CD14-positive monocyte (primary cell): Measurements from ENCODE around the gene TNIP1. TPM values are rescaled to one million over a fixed set of nuclear protein-coding genes. Genes with fewer than 3 reads are reported as not detected.
A peak's percentile ranks its signal among the peaks of the same experiment; 100 is the strongest.

Experiments used
- DNase-seq, 3 donors: peaks; one replicate each; pipeline ENCODE4 v3.0.0-alpha.2; 2011 to 2022
- H2AFZ ChIP-seq: 2 replicates; pipeline ENCODE4 v1.6.0; 2012; ENCODE audit warnings: mild to moderate bottlenecking, low read depth, low read length, inconsistent platforms; ENCODE audit not compliant: insufficient read depth, poor library complexity, severe bottlenecking
- H3K27ac ChIP-seq, 2 donors: 1 replicate in 1 of 2; 2 replicates in 1 of 2; pipeline ENCODE4 v1.5.1; 2012 to 2013; ENCODE audit warnings: low read length in 2 of 2, control low read depth in 1 of 2, inconsistent platforms in 1 of 2, low read depth in 1 of 2, mild to moderate bottlenecking in 1 of 2
- H3K27me3 ChIP-seq, 2 donors: one replicate each; pipeline versions ENCODE4 v1.6.0 to v1.6.1; 2011 to 2013; ENCODE audit warnings: low read length in 2 of 2; ENCODE audit not compliant: control insufficient read depth in 2 of 2, insufficient read depth in 2 of 2
- H3K36me3 ChIP-seq, 2 donors: replicated peaks in 1 of 2; 1 replicate in 1 of 2; 2 replicates in 1 of 2; pipeline versions ENCODE4 v1.5.1 to v1.6.1; 2012 to 2013; ENCODE audit warnings: low read length in 2 of 2, control low read depth in 1 of 2, inconsistent platforms in 1 of 2, mild to moderate bottlenecking in 1 of 2; ENCODE audit not compliant: insufficient read depth in 2 of 2, control insufficient read depth in 1 of 2
- H3K4me1 ChIP-seq, 2 donors: 1 replicate in 1 of 2; 2 replicates in 1 of 2; pipeline versions ENCODE4 v1.5.1 to v1.6.1; 2012 to 2013; ENCODE audit warnings: low read length in 2 of 2, control low read depth in 1 of 2, inconsistent platforms in 1 of 2, mild to moderate bottlenecking in 1 of 2, moderate library complexity in 1 of 2; ENCODE audit not compliant: insufficient read depth in 2 of 2, control insufficient read depth in 1 of 2
- H3K4me2 ChIP-seq: replicated peaks from 2 replicates; pipeline ENCODE3; 2012; ENCODE audit warnings: low read length, moderate library complexity, mild to moderate bottlenecking; ENCODE audit not compliant: poor library complexity, severe bottlenecking; ENCODE audit errors: extremely low read depth
- H3K4me3 ChIP-seq, 3 experiments: fragments of 200-600 bp in 1 of 3; sonication (generic) in 1 of 3; replicated peaks in 1 of 3; 1 replicate in 2 of 3; 2 replicates in 1 of 3; pipeline ENCODE4 v1.5.1; 2011 to 2013; ENCODE audit warnings: low read length in 3 of 3, mild to moderate bottlenecking in 3 of 3, control low read depth in 2 of 3, low read depth in 2 of 3, inconsistent platforms in 1 of 3, moderate library complexity in 1 of 3
- H3K79me2 ChIP-seq: 2 replicates; pipeline ENCODE4 v1.6.0; 2012; ENCODE audit warnings: mild to moderate bottlenecking, control low read depth, inconsistent platforms, low read length, moderate library complexity; ENCODE audit not compliant: insufficient read depth
- H3K9ac ChIP-seq: 2 replicates; pipeline ENCODE4 v1.6.0; 2017; ENCODE audit warnings: low read length, mild to moderate bottlenecking; ENCODE audit not compliant: insufficient read depth, poor library complexity, severe bottlenecking
- H3K9me3 ChIP-seq, 2 donors: replicated peaks in 1 of 2; 1 replicate in 1 of 2; 2 replicates in 1 of 2; pipeline versions ENCODE4 v1.5.1 to v1.6.1; 2012 to 2013; ENCODE audit warnings: low read length in 2 of 2, control low read depth in 1 of 2; ENCODE audit not compliant: control insufficient read depth in 1 of 2, insufficient read depth in 1 of 2
- H4K20me1 ChIP-seq: 2 replicates; pipeline ENCODE4 v1.6.0; 2012; ENCODE audit warnings: mild to moderate bottlenecking, low read length, control low read depth, moderate library complexity; ENCODE audit not compliant: insufficient read depth
- H3K27ac Mint-ChIP-seq, 7 donors: one replicate each; pipeline ENCODE4 v1.8.0; 2020; ENCODE audit warnings: mild to moderate bottlenecking in 7 of 7, mixed read lengths in 7 of 7, moderate library complexity in 6 of 7, inconsistent platforms in 2 of 7
- H3K27me3 Mint-ChIP-seq, 3 donors: one replicate each; pipeline ENCODE4 v1.8.0; 2021 to 2022; ENCODE audit warnings: low read depth in 3 of 3, mild to moderate bottlenecking in 3 of 3, mixed read lengths in 3 of 3, moderate library complexity in 3 of 3, inconsistent platforms in 1 of 3
- H3K36me3 Mint-ChIP-seq, 2 donors: one replicate each; pipeline ENCODE4 v1.8.0; 2020; ENCODE audit warnings: mixed read lengths in 2 of 2, inconsistent platforms in 1 of 2, mild to moderate bottlenecking in 1 of 2
- H3K4me1 Mint-ChIP-seq: one replicate; pipeline ENCODE4 v1.8.0; 2020; ENCODE audit warnings: mild to moderate bottlenecking, mixed read lengths
- H3K4me3 Mint-ChIP-seq, 2 donors: one replicate each; pipeline ENCODE4 v1.8.0; 2020; ENCODE audit warnings: mild to moderate bottlenecking in 2 of 2, mixed read lengths in 2 of 2, moderate library complexity in 1 of 2
- H3K9me3 Mint-ChIP-seq, 7 donors: one replicate each; pipeline ENCODE4 v1.8.0; 2020 to 2022; ENCODE audit warnings: mixed read lengths in 7 of 7, mild to moderate bottlenecking in 6 of 7, moderate library complexity in 6 of 7, inconsistent platforms in 2 of 7
- CTCF ChIP-seq: fragments of 200-600 bp; IDR thresholded peaks from one replicate; pipeline ENCODE4 v1.8.0; 2022; ENCODE audit warnings: antibody characterized with exemption, mild to moderate bottlenecking
- WGBS: methylation state at CpG from one replicate; pipeline ENCODE4 v1.1.5; 2013; ENCODE audit warnings: missing lambda C conversion rate; ENCODE audit not compliant: insufficient coverage; 5-methylcytosine and 5-hydroxymethylcytosine counted together
- intact Hi-C, 2 donors: fragments of 100-400 bp; cut with micrococcal nuclease; formaldehyde crosslinking; loops; one replicate each; pipeline versions ENCODE4 v1.15.0 to v1.15.1; 2023
- polyA plus RNA-seq, 3 donors: library from polyadenylated mRNA; depleted of rRNA in 1 of 3; unstranded in 2 of 3; stranded (reverse) in 1 of 3; fragments of 300-500 nt in 2 of 3; fragments of >200 nt in 1 of 3; fragmentation: Illumina TruSeq in 2 of 3; gene quantifications; 1 replicate in 2 of 3; 2 replicates in 1 of 3; pipeline ENCODE4 v1.2.3, GENCODE V29; 2012 to 2021

The TNIP1 gene
- polyA plus RNA-seq, 3 donors, result 30.8 to 108 (median 46.4) TPM

DNA sequence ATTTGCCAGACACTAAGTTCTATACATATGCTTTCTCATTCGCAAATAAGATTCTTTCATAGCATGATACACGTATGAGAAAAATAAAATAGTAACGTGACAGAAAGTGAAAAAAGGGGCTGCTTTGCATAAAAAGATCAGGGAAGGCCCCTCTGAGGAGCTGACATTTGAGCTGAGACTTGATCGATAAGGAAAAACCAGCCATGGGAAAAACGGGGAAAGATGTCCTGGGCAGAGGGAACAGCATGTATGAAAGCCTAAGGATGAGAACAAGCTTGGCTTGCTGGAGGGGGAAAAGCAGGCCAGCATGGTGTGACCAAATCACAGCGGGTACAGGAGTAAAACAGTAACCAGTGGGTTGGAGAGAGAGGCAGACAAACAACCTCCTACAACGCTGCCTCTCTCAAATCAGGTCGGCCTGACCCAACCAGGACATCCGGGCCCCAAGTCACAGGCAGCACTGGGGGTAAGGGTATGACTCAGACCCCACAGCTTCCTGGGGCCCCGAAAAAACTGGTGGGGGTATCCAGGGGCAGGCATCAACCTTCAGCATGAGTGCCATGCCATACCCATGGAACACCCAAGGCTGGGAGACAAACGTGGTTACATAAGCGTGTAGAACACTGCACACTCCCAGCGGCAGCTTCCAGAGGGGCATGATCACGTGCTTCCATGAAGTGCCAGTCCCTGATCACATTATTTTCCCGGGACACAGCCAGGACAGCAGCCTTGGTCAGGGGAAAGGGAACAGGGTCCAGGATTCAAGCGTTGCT is 2.2 kb downstream of the TNIP1 start:
- H3K27me3 ChIP-seq, result no peaks in the 10 kb centered on the region
- Mint-ChIP-seq H3K27me3 (peaks cover 0 to 1% (median 0%) of the 10 kb centered on the region in 3 donors), H3K4me3 (peak overlapping the region; percentile 71 to 72), H3K27ac (peak overlapping the region in 5 of 7 donors; percentile 77 to 97 (median 89)), H3K4me1 (peaks cover 74% of the 10 kb centered on the region), H3K9me3 (no peaks in the 10 kb centered on the region), H3K36me3 (peaks cover 42 to 48% of the 10 kb centered on the region in 2 donors)
- no peaks in the 10 kb centered on the region for H3K9me3 ChIP-seq
- peak overlapping the region in 1 of 3 experiments; percentile 85 for H3K4me3 ChIP-seq
- H2AFZ ChIP-seq, result no peak overlapping the region
- H3K36me3 ChIP-seq, result peaks cover 14 to 38% of the 10 kb centered on the region in 2 donors
- TF ChIP-seq CTCF, result no peak
- H4K20me1 ChIP-seq, result peaks cover 66% of the 10 kb centered on the region
- intact Hi-C loops, result loop anchor here in 1 of 2 donors (2.0 kb wide), 1 partner anchor 14 kb away; no protein-coding TSS in a partner anchor
- H3K27ac ChIP-seq, result peak overlapping the region in 1 of 2 donors; percentile 43
- H3K4me2 ChIP-seq, result peak overlapping the region; percentile 79
- WGBS, result 72% methylated on average over 8 of the region's 16 CpGs
- peaks cover 86% of the 10 kb centered on the region for H3K79me2 ChIP-seq
- DNase-seq, result peak in 1 of 3 donors; percentile 56
- H3K9ac ChIP-seq, result no peak overlapping the region
- H3K4me1 ChIP-seq, result peaks cover 53 to 74% of the 10 kb centered on the region in 2 donors

GRCh38 chr5:151077967-151078366 is 2.9 kb downstream of the TNIP1 start:
- H2AFZ ChIP-seq, result no peak overlapping the region
- peaks cover 0 to 1% (median 0%) of the 10 kb centered on the region in 3 donors for H3K27me3 Mint-ChIP-seq
- H3K27ac ChIP-seq, result peak overlapping the region in 1 of 2 donors; percentile 43
- peak overlapping the region in 5 of 7 donors; percentile 26 to 96 (median 85) for H3K27ac Mint-ChIP-seq
- peak overlapping the region; percentile 79 for H3K4me2 ChIP-seq
- H3K27me3 ChIP-seq, result no peaks in the 10 kb centered on the region
- H3K9me3 ChIP-seq, result no peaks in the 10 kb centered on the region
- WGBS, result 68% methylated on average over 2 of the region's 3 CpGs
- peaks cover 68% of the 10 kb centered on the region for H3K4me1 Mint-ChIP-seq
- H3K36me3 Mint-ChIP-seq, result peaks cover 42 to 54% of the 10 kb centered on the region in 2 donors
- no peak for TF ChIP-seq CTCF
- H3K4me1 ChIP-seq, result peaks cover 46 to 67% of the 10 kb centered on the region in 2 donors
- no peak overlapping the region for H3K9ac ChIP-seq
- H3K4me3 ChIP-seq, result peak overlapping the region in 1 of 3 experiments; percentile 85
- H3K9me3 Mint-ChIP-seq, result no peaks in the 10 kb centered on the region
- H3K36me3 ChIP-seq, result peaks cover 14 to 42% of the 10 kb centered on the region in 2 donors
- H4K20me1 ChIP-seq, result peaks cover 73% of the 10 kb centered on the region
- peak overlapping the region; percentile 71 to 72 for H3K4me3 Mint-ChIP-seq
- intact Hi-C loops, result loop anchor here in 1 of 2 donors (2.0 kb wide), 1 partner anchor 13 kb away; no protein-coding TSS in a partner anchor
- H3K79me2 ChIP-seq, result peaks cover 93% of the 10 kb centered on the region
- no peak for DNase-seq
